NCI-H345 treated with DMSO at 0.1 percent for 48 hours (cell line): Measurements from ENCODE around the gene TPX2.
A peak's percentile ranks its signal among the peaks of the same experiment; 100 is the strongest.
"Not testable (repeated sequence)": the region's sequence is repeated elsewhere in the genome, so short reads cannot be mapped to it uniquely, and the experiment has no call there.

Experiments used
- DNase-seq: peaks from one replicate; lab custom pipeline; 2025; ENCODE audit not compliant: unreplicated experiment; lab: John Stamatoyannopoulos, UW

Gene TPX2

DNA sequence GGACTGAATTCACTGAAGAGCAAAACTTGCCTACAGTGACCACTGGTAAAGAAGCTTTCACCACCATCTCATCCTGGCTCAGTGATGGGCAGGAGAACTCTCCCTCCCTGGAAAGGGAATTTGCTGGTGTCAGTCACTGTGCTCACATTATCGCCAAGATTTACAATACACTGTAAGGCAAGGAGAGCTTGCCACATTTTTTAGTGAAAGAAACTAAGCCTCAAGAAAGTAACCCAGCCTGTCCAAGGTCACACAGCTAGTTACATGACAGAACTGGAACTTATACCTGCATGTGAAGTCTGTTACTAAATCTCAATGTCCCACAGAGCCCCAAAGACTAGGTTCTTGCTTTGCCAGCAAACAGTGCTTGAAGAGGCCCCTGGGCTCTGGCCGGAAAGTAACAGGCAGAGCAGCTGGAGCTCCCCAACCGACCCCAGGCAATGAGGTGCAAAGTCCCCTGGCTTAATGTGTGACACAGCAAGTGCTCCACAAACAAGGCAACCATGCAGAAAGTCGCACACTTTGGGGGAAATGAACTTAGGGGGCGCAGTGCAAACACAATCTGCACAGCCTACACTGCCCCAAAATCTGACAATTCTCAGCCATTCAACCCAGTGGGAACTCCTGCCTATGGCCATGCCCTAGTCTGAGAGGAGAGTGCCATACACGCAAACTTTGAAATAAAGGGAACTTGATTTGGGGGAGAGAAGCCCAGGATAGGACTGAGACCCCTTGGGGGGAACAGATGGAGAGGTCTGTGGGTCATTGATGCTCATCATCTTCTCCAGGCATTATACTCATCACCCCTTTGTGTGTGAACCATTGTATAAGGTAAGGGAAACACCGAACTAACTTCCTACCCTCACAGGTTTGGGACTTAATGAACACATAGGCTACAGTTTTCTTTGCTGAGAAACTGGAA, 18.3 kb upstream of the TPX2 start:
- DNase-seq, result no peak

DNA sequence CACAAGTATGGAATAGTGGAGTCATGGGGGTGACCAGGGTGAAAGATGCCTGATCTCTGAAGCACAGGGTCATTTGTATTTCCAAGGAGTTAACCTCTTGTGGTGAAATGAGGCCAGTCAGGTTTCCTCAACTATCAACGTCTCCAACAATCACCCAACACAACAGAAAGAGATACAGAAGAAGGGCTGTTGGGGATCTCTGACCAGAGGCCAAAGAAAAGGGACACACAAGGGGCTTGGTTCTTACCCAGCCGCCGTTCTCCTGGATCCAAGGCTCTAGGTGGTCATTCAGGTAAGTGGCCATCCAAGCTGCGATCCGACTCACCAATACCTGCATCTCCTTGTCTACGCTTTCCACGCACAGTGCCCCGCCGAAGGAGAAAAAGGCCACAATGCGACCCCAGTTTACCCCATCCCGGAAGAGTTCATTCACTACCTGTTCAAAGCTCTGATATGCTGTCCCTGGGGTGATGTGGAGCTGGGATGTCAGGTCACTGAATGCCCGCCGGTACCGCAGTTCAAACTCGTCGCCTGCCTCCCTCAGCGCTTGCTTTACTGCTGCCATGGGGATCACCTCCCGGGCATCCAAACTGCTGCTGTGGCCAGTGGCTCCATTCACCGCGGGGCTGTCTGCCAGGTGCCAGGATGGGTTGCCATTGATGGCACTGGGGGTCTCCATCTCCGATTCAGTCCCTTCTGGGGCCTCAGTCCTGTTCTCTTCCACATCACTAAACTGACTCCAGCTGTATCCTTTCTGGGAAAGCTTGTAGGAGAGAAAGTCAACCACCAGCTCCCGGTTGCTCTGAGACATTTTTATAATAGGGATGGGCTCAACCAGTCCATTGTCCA, 17.5 kb upstream of the TPX2 start:
- no peak for DNase-seq

DNA sequence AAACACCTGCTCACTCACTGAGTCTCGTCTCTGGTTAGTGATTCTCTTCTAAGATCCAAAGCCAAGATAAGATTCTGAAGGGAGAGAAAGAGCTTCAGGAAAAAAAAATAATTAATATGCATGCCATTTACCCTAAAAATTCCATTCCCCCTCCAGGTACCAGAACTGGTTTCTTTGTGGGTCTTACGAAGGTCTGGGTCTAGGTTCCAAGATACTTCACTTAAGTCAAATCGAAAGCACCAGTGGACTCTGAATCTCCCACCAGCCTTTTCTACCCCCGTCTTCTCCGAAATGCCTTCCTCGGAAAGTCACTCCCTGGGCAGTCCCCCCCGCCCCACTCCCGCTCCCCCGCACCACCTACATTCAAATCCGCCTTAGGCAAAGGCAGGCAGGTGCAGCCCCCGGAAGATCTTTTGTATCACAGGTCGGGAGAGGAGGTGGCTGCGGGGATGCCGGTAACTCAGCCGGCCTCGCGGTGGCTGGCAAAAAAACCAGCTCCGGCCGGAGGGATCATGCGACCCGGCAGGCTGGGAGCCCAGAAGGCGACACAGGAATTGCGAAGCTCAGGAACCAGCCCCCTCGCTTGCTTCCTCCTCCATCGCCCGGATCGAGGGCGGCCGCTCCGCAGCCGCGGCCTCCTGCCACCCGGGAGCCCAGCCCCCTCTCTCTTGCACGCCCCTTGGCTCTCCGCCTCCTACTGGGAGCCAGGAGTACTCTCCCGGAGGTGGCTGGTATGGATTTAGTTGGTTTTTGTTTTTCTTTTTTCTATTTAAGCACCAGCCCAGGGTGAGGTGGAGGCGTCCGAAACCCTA, 16.6 kb upstream of the TPX2 start, which contains the start of gene BCL2L1:
BCL2L1 (minus strand) TSS at position 612 of the 812 bp plus-strand sequence. CDS start 650 bp downstream, outside the sequence.
- DNase-seq, result peak; percentile 88

DNA sequence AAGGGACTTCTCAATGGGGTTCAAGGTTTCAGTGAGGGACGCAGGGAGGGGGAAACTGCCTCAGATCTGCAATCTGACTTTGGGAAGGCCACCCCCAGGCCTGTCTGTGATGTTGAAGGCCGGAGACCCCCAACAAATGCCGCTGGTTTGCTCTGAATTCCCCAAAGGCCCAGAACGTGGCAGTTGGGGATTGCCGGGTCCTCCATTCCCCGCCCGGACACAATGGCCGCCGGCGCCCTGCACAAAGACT, 16.1 kb upstream of the TPX2 start:
- DNase-seq, result no peak

DNA sequence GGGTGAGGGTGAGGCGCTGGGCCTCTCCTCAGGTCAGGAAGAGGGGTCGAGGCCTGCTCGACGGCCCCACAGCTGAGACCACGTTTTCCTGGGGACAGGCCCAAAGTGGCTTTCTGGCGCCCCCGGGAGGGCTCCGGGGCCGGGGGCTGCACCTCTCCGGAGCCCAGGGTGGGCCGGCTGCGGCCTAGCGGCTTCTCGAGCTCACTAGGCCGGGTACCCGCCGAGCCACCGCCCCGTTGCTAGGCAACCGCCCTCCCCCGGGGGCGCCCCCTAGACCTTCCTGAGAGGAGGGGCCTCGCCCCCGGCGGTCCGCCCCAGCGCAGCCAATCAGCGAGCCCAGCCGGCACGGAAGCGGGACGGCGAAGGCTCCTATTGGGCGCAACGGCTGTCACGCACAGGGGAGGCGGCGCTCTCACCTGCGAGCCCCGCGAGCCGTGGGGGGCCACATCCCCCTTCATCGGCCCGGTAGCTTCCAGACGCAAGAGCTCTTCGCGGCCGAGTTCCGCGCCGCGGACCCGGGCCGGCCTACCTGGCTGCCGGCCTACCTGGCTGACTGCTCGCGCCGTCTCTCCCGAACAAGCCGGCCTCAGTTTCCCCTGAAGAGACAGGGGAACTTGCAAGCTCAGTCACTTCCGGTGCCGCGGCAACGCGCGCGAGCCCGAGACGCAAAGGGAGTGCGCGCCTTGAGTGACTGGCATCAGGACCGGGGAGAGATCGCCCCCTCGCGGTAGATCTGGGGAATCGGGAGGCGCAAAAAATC, 15.6 kb upstream of the TPX2 start:
- DNase-seq, result peak; percentile 98

DNA sequence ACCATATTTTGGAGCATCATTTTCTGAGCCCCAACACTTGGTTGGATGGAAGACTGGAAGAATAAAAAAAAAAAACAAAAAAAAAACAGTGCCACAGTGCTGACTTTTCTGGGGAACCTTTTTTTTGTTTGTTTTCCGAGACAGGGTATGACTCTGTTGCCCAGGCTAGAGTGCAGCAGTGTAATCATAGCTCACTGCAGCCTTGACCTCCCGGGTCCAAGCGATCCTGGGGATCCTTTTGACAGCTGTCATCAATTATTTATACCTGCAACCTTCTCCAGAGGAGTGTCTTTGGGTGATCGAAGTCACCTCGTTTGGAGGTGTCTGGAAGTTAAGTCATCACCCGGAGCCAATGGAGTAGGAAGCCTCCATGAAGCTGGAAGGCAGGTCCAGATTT, 7.8 kb upstream of the TPX2 start:
- DNase-seq, result no peak

DNA sequence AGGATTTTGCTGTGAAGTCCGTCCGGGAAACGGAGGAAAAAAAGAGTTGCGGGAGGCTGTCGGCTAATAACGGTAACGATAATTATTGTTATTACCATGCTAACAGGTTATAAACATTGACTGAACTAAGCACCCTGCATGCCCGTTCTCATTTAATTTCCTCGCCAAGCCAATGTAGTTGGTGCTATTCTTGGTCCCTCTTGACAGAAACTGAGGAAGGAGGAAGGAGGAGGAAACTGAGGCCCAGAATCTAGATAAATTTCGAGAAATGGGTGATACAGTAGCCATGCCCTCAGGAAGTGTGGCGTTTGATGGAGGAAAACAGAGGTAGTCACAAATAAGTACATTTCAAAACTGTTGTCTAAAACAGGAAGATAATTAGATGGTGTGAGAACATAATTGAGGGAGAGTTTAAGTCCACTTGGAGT, 474 bp downstream of the TPX2 start:
- no peak for DNase-seq

DNA sequence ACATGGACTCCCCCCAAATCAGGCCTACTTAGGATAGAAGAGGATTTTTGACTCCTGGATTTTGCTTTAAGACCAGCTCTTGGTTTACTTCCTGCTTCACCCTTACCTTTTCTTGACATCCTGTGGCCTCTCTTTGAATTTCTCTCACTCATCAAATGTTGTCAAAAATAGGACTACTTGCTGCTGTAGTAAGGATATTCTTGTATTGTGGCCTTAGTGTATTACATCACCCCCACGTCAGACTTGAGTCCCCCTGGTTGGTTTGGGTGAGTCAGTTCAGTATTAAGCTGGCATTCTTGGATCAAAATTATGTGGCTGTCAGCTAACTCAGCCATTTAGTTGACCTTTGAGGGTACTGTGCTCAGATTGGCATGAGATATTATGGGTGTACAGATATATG, 1.1 kb downstream of the TPX2 start:
- DNase-seq, result no peak

DNA sequence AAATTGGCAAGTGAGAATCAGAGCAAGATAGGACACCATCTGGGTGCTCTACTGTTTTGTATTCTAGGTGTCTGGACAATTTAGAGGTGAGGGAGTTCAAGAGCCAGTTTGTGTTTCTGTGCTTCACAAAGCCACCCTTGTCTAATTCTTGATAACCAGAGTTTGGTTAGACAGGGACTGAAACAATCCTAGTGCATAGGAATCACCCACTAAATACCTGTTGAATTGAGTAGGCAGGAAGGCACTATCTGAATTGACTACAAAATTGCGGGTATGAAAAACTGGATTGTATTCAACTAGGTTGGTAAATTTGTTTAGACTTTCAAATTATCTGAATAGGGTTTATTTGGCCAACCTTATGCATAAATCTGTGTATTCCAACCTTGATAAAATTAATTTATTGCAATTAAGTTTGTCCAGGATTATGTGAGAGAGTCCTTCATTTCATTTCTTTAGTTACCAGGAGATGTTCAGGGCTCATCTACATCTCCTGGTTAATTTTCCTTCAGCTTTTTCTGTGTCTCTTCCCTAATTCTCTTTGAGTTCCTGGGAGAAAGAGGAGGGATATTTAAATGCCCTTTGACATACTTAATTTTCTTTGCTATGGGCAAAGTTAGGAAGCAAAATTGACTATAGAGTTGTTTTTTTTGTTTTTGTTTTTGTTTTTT, 1.7 kb downstream of the TPX2 start:
- DNase-seq, result no peak

DNA sequence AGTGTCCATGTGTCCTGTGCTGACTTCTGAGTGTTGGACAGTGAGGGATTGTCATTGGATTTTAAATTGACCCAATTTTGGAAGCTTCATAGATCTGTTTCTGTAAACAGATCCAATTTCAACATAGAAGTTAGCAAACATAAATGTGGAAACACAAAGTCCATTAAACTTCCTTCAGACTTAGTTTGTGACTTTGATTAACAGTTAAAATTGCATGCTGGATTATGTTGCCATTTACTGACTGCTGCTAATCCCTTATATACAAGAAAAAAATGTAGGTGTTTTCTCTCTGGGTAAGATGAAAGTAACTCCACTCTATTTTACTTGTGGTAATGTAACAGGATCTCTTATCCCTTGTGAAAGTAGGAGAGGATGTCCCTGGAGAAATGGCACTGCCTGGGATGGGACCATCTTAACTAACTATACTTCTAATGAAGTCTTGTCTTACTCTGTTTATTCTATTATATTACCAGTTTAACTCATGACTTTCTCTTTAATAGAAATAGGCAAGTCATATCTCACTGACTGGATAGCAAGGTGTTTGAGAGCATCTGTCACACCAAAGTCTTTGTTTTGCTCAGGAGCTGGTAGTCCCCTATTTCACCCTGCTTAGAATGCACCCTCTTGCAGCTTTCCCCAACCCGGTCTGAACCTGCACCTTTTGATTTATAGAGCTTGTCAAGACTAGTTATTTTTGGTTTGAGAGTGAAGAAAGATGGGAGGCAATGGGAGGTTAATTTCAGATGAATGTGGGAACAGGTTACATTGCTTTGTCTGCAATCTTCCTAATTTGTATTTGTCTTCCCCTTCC, 7.2 kb downstream of the TPX2 start:
- no peak for DNase-seq

DNA sequence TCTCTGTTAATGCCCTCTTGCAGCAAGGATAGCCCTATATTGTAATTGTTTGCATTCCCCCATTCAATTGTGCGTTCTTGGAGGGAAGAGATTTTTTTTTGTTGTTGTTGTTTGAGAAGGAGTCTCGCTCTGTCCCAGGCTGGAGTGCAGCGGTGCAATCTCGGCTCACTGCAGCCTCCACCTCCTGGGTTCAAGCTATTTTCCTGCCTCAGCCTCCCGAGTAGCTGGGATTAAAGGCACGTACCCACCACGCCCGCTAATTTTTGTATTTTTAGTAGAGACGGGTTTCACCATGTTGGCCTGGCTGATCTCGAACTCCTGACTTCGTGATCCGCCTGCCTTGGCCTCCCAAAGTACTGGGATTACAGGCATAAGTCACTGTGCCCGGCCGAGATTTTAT, 7.9 kb downstream of the TPX2 start:
- not testable (repeated sequence) for DNase-seq

DNA sequence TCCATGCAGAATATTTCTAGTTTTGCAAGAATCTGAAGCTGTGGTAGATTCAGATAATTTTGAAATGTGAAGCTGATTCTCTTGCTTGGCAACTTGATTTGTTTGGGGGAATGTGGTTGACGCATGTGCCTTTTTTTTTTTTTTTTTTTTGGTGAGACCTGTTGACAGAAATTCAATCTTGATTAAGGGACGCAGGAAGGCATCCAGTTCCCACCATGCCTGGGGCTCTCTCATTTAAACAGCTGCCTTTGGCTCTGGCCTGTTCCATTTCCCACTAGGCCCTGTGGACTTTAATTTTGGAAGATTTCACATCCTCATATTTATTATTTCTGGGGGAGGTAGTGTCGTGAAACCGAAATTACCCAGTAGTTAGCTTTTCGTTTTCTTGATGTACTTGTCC, 8.6 kb downstream of the TPX2 start:
- no peak for DNase-seq

DNA sequence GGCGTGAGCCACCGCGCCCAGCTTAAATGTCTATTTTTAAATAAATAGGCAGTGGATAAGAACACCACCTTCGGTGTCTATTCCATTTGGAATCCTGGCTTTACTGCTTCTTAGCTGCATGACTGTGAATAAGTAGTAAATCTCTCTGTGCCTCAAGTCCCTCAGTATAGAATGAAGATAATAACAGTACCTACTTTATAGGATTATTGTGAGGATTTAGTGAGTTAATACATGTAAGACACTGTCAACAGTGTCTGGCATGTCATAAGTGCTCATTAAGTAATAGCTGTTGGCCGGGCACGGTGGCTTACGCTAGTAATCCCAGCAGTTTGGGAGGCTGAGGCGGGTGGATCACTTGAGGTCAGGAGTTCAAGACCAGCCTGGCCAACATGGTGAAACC, 10.1 kb downstream of the TPX2 start:
- no peak for DNase-seq

DNA sequence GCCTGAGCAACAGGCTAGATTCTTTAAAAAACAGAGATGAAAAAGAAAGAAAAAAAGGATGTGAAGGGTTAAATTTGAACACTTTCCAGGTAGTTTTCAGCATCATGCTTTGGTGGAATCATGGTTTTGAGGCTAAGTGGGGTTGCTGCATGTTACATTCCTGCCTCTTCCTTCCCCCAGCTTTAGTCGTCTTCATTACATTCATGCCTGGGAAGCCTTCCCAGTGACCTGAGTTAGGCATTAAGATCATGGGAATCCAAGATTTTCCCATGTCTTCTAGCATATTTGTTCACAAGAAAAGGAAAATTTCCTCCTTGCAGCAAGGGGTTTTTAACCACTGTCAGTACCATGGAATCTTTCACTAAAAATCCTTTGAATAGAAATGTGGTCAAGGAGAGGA, 12.0 kb downstream of the TPX2 start:
- no peak for DNase-seq

DNA sequence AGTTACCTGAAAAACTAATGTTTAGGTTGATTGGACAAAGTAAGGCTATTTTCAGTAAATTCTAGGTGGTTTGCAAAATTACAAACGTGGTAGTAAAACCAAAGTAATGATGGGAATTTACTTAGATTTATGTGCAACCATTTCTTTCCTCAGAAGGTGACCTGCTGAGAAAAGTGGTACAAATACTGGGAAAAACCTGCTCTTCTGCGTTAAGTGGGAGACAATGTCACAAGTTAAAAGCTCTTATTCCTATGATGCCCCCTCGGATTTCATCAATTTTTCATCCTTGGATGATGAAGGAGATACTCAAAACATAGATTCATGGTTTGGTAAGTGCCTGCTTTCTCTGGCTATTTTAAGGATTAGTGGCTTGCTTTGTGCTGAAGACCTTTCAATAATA, 18.2 kb downstream of the TPX2 start:
- no peak for DNase-seq

DNA sequence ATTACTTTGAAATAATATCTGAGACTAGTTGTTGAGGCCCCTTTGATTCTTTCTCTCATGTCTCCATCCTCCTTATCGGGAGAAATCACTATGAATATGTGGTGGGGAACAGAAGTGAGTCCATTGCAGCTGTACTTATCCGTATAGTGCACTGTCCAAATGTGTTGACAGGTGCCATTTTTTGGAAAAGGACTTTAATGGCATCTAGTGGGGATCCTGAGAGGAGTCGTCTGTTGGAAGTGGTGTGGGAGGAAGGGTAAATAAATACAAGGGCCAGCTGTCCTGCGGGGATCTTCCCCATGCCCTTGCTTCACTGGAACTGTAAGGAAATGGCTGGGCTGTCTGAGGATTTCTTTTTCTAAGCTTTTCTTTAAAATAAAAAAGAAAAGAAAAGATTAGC, 19.4 kb downstream of the TPX2 start:
- DNase-seq, result no peak

DNA sequence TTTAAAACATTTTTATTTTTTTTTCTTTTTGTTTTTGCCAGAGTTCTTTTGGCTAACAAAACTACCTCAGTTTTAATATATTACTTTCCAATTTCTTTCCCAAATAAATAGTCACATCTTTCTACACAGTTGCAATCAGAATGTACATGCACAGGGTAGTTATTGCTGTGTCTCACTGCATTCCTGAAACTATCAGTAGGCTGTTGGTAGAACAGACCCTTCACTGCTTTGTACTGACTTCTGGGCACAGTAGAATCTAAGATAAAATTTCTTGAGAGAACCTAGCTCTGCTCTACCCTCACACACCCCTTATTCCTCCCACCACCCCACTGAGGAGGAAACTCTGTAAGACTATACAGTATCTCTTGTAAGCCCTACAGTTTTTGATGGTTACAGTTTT, 19.9 kb downstream of the TPX2 start:
- DNase-seq, result no peak

DNA sequence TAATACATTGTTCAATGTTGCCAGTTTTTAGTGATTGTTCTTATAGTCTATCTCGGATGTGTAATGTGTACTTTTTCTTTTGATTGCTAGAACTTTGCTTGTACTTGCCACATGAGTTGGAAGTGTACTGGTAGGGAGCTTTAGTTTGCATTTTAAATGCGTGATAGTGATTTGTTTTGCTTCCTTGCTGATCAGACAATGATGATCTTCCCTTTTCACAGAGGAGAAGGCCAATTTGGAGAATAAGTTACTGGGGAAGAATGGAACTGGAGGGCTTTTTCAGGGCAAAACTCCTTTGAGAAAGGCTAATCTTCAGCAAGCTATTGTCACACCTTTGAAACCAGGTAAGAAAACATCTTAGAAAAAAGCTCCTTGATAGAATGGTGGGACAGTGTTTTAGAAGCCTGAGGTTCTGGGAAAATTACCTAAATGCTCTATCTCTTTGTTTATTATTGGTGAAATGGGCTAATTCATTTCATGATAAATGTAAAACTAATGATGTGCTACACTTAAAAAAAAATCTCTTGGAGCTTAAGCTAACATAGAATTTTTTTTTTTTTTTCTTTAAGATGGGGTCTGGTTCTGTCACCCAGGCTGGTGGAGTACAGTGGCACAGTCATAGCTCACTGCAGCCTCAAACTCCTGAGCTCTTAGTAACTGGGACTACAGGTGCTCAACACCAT, 20.9 kb downstream of the TPX2 start:
- DNase-seq, result no peak
